Cortex of kidney (tissue), 1 donor: Measurements from ENCODE around the gene ZNF620.
"Not testable (repeated sequence)": the region's sequence is repeated elsewhere in the genome, so short reads cannot be mapped to it uniquely, and the experiment has no call there.

Source experiments
- DNase-seq: peaks from one replicate; lab custom pipeline; 2025; lab: John Stamatoyannopoulos, UW

ZNF620 gene

DNA sequence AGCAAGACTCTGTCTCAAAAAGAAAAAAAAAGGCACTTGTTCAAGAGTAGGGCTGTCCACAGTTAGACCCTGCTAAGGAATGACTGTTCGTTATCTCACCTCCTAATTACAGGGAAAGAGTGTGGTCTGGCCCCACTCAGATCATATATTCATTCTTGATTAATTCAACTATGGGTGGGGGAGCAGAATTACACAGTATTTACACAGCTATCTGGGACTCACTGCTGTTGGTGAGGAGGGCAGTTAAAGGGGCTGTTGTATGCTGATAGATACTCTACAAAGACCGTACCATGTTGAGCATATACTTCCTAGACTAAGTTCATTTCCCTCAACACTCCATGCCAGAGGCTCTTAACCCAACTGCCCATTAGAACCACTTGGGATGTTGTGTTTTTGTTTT lies 3.8 kb upstream of the ZNF620 start:
- DNase-seq: no peak

DNA sequence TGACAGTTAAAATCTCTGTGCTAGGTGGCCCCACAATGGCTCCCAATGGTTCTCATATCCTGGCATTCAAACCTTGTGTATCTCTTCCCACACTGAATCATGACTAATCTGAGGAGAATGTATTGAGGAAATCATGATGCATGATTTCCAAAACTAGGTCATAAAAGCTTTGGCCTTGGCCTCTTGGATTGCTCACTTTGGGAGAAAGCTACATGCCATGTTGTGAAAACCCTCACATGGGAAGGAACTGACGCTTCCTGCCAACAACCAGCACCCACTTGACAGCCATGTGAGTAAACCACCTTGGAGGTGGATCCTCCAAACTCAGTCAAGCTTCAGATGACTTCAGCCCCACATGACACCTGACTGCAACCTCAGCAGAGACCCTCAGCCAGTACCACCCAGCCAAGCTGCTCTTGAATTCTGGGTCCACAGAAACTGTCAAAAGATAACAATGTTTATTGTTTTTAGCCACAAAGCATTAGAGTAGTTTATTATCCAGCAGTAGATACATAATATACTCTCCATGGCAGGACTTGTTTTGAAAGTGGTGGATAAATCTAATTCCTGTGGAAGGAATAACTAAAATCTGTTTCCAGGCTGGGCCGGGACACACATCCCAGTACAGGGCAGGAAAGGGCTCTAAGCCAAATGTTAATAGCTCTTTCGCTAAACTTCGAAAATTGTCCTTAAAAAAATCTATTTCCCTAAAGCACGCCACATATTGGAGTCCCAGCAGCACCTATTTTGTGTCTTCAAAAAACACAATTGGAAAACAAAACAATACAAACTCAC lies 1.0 kb upstream of the ZNF620 start:
- DNase-seq: no peak

DNA sequence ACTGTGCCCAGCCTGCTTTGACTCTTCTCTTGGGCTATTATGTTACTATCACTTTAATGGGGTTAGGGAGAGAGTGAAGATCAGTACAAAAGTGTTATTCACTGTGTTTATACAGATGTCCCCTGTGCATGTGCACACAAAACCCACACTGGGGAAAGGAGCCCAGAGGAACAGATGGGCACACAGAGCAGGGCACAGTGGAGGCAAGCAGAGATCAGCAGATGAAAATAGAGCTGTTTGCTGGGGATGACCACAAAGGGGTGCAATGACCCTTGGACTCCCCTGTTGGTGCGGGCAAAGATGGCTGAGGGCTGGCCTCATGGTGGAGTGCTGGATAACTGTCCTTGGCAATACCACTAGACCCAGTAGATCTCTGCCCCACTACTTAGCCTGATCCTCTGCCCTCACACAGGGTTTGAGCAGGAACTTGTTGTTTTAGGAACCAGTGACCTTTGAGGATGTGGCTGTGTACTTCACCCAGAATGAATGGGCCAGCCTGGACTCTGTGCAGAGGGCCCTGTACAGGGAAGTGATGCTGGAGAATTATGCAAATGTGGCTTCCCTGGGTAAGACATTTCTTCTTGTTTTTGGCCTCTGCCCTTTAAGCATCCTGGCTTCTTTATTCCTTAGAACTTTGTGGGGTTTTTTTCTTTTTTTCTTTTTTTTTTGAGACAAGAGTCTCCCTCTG lies 5.3 kb downstream of the ZNF620 start:
- no peak for DNase-seq

DNA sequence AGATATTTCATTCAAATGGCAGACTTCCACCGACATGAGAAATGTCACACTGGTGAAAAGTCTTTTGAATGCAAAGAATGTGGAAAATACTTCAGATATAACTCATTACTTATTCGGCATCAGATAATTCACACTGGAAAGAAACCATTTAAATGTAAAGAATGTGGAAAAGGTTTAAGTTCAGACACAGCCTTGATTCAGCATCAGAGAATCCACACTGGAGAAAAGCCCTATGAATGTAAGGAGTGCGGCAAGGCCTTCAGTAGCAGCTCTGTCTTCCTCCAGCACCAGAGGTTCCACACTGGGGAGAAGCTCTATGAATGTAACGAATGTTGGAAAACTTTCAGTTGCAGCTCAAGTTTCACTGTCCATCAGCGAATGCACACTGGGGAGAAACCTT lies 10.4 kb downstream of the ZNF620 start:
- DNase-seq: no peak

DNA sequence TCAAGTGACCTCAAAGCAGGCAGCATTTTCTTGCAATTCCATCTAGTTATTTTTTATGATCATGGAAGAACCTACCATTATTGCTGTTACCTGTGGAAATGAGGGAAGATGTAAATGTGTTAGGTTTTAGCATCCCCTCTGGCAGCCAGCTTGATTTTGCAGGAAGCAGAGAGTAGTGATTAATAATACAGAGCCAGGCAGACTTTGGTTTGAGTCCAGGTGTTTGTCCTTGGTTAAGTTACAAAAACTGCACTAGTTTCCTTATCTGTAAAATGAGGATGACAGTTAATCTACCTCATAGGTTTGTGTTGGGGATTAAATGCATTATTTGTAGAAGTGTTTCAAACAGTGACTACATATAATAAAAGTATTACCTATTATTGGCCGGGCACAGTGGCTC lies 12.2 kb downstream of the ZNF620 start:
- no peak for DNase-seq

DNA sequence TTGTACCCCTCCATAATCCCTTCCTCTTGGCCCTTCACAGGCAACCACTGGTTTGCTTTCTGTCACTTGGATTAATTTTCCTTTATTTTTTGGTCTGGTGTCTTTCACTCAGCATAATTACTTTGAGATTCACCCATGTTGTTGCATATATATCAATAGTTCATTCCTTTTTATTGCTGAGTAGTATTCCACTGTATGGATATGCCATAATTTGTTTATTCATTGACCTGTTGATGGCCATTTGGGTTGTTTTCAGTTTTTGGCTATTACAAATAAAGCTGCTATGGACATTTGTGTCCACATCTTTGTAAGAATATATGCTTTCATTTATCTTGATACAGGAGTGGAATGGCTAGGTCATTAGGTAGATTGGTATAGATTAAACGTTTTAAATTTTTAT lies 13.0 kb downstream of the ZNF620 start:
- no peak for DNase-seq

DNA sequence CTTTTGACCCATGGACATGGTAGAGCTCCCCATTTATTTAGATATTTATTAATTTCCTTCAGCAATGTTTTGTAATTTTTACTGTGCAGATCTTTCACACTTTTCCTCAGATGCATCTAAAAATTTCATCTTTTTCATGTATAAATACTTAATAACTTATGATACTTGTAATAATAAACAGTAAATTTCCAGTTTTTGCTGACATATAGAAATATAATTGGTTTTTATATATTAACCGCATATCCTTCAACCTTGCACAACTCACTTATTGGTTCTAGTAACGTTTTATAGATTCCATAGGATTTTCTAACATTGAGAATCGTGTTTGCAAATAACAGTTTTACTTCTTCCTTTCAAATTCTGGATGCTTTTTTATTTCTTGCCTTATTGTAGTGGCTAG lies 15.4 kb downstream of the ZNF620 start:
- DNase-seq: no peak

DNA sequence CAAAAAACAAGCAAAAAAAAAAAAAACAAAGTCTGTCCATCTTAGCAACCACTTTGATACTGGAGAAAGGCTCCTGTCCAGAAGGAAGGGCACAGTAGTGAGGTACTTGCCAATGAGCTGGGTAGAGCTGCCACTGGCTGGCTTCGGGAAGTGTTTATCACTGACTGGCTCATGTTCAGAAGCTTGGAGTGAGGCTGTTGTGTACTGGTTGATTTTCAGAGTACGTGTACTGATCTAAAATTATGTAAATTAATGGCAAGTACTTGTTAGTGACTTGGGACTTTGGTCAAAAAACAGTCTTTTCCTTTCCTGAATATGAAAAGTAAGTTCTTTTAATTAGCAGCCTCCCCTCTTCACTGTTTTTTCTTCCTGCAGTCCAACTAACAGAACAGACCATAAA lies 17.9 kb downstream of the ZNF620 start:
- no peak for DNase-seq

DNA sequence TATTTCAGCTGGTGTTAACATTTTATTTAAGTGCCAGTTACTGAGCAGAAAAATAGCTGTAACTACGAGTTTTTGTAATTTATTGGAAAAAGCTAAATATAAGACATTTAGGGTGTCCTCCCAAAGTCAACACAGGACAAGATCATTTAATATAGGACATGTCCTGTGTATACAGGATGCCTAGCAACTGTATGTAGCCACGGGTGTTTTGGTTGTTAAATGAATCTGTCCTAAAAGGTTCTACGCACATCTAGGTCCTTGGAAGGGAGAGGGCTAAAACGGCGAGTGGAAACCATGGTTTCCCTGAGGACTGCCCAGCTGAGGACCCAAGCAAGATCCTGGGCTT lies 18.4 kb downstream of the ZNF620 start:
- DNase-seq: no peak

DNA sequence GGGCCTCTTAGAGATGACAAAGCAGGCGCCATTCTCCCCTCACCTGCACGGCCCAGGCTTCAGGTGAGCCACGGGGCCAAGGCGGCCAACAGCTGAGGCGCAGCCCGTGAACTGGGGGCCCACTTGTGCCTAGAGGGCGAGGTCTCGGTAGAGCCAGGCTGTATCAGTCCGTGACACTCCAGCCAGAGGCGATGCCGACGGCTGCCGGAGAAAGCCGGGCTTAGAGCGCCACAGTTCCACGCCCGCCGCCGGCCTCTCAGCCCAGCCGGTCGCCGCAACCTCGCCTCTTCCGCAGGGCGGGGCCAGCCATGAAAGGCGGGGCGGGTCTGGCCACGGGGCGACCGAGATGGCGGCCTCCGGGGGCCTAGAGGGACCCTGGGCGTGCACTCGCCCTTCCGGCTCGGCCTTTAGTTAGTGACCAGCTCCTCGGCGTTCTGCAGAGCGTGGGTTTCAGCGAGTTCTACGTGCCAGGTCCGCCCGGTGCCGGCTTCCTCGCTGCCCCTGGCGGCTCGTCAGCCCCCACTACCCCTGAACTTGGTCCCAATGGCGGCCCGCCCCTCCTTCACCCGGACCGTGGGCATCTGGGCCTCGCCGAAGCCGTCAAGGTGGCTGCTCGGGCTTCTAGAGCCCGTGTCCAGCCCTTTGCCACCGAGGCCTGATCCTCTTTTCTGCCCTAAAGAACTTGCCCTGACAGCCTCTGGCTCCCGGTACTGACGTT lies 18.9 kb downstream of the ZNF620 start, which contains the start of gene ZNF621:
TSS of gene ZNF621 (plus strand) at position 393 of the 718 bp plus-strand sequence. CDS start 881 bp downstream, outside the sequence.
- peak; percentile 57 for DNase-seq

DNA sequence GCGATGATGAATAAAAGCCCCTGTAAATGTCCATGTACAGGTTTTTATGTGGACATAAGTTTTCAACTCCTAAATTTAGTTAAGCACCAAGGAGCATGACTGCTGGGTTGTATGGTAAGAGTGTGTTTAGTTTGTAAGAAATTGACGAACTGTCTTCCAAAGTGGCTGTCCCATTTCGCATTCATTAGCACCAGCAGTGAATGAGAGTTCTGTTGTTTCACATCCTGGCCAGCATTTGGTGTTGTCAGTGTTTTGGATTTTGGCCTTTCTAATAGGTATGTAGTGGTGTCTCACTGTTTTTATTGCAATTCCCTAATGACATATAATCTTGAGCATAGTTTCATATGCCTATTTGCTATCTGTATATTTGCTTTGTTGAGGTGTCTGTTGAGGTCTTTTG lies 22.6 kb downstream of the ZNF620 start:
- DNase-seq: no peak

DNA sequence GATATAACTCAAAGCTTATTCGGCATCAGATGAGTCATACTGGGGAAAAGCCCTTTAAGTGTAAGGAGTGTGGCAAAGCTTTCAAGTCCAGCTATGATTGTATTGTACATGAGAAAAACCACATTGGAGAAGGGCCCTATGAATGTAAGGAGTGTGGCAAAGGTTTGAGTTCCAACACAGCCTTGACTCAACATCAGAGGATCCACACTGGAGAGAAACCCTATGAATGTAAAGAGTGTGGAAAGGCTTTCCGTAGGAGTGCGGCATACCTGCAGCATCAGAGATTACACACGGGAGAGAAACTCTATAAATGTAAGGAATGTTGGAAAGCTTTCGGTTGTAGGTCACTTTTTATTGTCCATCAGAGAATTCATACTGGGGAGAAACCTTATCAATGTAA lies 26.4 kb downstream of the ZNF620 start:
- DNase-seq: no peak

DNA sequence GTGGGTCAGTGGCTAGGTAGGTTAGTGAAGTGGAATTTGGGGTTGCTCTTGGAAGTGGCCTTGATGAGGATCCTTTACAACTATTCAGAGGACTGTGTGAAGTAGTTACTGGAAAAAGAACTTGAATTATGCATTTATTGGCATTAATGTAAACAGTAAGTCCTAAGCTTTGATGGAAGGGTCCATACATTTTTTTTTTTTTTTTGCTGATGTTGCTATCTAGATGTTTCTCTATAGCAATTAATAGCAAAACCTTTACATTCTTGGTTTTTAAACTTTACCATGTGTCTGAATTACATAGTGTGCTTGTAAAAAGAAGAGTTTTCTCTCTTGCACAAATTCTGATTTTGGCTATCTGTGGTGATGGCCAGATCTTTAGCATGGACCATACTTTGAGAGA lies 28.4 kb downstream of the ZNF620 start:
- no peak for DNase-seq

DNA sequence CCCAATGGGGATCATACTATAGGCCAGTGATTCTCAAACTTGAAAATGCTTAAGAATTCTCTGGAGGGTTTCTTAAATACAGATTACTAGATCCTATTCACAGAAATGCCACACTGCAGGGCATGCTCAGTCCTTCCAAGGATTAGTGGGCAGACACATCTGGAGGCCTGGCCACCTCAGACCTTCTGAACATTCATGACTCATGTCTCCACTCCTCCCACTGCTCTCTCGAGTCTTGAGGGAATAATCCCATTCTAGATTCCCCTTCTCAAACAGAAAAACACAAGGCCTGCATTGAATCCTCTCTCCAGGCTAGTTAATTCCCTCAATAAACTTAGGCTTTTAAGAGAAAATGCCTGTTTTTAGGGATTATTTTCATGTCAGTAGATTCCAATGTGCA lies 41.0 kb downstream of the ZNF620 start:
- no peak for DNase-seq

DNA sequence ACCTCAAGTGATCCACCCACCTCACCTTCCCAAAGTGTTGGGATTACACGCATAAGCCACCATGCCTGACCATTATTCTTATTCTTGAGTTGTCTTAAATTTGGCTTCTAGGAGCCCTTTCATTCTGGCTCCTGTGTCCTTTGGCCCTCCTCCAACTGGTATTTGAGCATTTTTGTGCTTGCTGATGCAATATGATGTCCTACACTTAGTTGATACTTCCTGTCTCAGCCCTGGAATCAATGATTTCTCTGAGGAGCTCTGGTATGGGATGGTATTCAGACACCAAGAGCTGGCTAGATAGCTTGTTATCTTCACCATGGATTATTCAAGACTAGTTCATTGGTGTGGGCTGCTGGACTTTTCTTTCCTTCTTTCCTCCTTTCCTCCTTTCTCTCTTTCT lies 44.3 kb downstream of the ZNF620 start:
- DNase-seq: no peak

DNA sequence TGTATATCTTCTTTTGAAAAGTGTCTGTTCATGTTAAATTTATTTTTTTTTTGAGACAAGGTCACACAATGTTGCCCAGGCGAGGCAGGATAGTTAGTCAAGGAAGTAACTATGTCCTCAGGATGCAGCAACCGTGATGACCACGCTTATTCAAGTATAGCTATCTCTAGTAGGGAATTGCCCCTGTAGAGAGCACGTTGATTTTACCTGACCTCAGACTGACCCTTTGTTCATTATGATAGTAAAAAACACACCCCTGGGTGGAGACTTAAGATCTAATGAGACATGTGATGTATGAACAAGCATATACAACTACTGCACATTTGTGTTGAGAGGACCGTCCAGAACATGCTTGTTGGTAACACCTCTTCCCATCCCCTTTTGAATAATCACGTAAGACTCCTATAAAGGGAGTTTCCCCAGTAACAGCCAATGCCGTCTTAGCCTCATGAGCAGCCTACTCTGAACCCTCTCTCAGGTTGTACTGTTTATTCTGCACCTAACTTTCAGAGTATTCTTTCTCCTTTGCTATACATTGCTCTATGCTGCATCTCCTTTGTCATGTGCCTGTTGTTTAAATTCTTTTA lies 51.8 kb downstream of the ZNF620 start:
- no peak for DNase-seq

DNA sequence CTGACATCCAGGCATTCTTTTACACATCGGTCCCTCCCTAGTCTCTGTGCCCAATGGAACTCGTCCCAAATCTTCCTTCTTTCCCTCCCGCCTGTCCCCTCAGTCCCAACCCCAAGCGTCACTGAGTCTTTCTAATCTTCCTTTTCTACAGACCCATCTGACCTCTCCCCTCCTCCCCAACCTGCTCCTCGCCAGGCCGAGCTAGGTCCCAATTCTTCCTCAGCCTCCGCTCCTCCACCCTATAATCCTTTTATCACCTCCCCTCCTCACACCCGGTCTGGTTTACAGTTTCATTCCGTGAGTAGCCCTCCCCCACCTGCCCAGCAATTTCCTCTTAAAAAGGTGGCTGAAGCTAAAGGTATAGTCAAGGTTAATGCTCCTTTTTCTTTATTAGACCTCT lies 56.6 kb downstream of the ZNF620 start:
- not testable (repeated sequence) for DNase-seq

DNA sequence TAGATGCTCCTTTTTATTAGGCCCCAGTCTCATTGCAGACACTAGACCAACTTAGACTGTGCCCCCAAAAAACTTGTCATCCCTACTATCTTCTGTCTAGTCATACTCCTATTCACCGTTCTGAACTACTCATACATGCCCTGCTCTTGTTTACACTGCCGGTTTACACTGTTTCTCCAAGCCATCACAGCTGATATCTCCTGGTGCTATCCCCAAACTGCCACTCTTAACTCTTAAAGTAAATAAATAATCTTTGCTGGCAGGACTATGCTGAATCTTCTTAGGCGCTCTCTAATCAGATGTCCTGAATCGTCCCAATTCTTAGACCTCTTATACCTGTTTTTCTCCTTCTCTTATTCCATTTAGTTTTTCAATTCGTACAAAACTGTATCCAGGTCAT lies 59.8 kb downstream of the ZNF620 start:
- not testable (repeated sequence) for DNase-seq

DNA sequence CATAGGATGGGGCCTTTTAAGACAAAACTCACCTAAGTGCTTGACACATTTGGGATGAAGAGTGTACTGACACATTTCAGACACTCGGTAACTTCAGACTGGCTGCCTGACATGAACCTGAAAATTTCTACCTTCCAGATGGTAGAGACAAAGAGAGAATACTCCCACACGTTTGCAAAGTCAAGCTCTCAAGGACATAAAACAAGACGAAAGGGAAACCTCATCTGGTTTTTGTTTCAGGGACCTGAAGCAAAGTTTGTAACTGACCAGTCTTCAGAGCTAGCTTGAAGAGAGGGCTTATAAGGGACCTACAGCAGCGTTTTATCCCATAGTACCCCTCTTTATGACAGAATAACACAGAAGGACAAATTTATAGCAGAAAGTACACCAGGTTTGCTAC lies 60.9 kb downstream of the ZNF620 start:
- no peak for DNase-seq
